PC-9 (cell line): ENCODE data around the gene FANCL. TPM values are rescaled to one million over a fixed set of nuclear protein-coding genes. Genes with fewer than 3 reads are reported as not detected.

Experiments
- BruUV-seq: library from RNA; stranded (reverse); fragments of 400-500 nt; replicated peaks from 2 replicates; lab custom pipeline; 2021; lab: Mats Ljungman, UMichigan
- CTCF ChIA-PET: fragments of 300-600 bp; sonication (Branson Sonifier 250); formaldehyde crosslinking; loops from one replicate; lab custom pipeline; 2022; ENCODE audit warnings: antibody characterized with exemption; lab: Charles Lee
- POLR2A ChIA-PET: fragments of 300-600 bp; sonication (Branson Sonifier 250); formaldehyde crosslinking; loops from one replicate; lab custom pipeline; 2022; ENCODE audit warnings: antibody characterized with exemption; ENCODE audit not compliant: unreplicated experiment; lab: Charles Lee
- DNase-seq, 2 experiments: peaks; one replicate each; pipeline versions ENCODE4 v3.0.0 to v3.0.0-alpha.2; 2015 to 2022; ENCODE audit warnings: mixed read lengths in 1 of 2
- H2AFZ ChIP-seq: fragments of 200-600 bp; sonication (generic); 2 replicates; pipeline ENCODE4 v1.8.1; 2017; ENCODE audit warnings: antibody characterized with exemption
- H3F3A ChIP-seq: fragments of 200-600 bp; sonication (generic); 2 replicates; pipeline ENCODE4 v1.8.1; 2017; ENCODE audit warnings: antibody characterized with exemption, mild to moderate bottlenecking, low read depth; ENCODE audit not compliant: insufficient read depth
- H3K27ac ChIP-seq: fragments of 200-600 bp; sonication (generic); 2 replicates; pipeline ENCODE4 v1.6.1; 2016; ENCODE audit warnings: mixed run types
- H3K27me3 ChIP-seq: fragments of 200-600 bp; sonication (generic); 2 replicates; pipeline ENCODE4 v1.6.1; 2016; ENCODE audit warnings: low read depth, mixed run types; ENCODE audit not compliant: insufficient read depth
- H3K36me3 ChIP-seq: fragments of 200-600 bp; sonication (generic); 2 replicates; pipeline ENCODE4 v1.6.1; 2016; ENCODE audit warnings: low read depth, mixed run types
- H3K4me1 ChIP-seq: fragments of 200-600 bp; sonication (generic); replicated peaks from 2 replicates; pipeline ENCODE4 v1.6.1; 2016; ENCODE audit warnings: mixed run types; ENCODE audit not compliant: insufficient read depth
- H3K4me2 ChIP-seq: fragments of 200-600 bp; sonication (generic); 2 replicates; pipeline ENCODE4 v1.6.1; 2017; ENCODE audit warnings: mixed run types
- H3K4me3 ChIP-seq: fragments of 200-600 bp; sonication (generic); 2 replicates; pipeline ENCODE4 v1.6.1; 2016; ENCODE audit warnings: mixed run types
- H3K79me2 ChIP-seq: fragments of 200-600 bp; sonication (generic); 2 replicates; pipeline ENCODE4 v1.6.1; 2017; ENCODE audit warnings: low read depth, mixed run types
- H3K9me2 ChIP-seq: fragments of 200-600 bp; sonication (generic); 2 replicates; pipeline ENCODE4 v1.8.1; 2017; ENCODE audit warnings: mild to moderate bottlenecking; ENCODE audit not compliant: insufficient read depth
- H3K9me3 ChIP-seq: fragments of 200-600 bp; sonication (generic); 2 replicates; pipeline ENCODE4 v1.8.1; 2016; ENCODE audit warnings: low read depth; ENCODE audit not compliant: insufficient read depth
- H4K20me1 ChIP-seq: fragments of 200-600 bp; sonication (generic); 2 replicates; pipeline ENCODE4 v1.8.1; 2017; ENCODE audit not compliant: insufficient read depth
- EZH2 ChIP-seq: fragments of 200-600 bp; sonication (generic); IDR thresholded peaks from 2 replicates; pipeline ENCODE4 v1.8.0; 2017; ENCODE audit warnings: antibody characterized with exemption, low read depth
- intact Hi-C: fragments of 100-400 bp; cut with micrococcal nuclease; formaldehyde crosslinking; loops from one replicate; pipeline ENCODE4 v1.10.0; 2022; ENCODE audit not compliant: unreplicated experiment
- total RNA-seq: library from RNA; stranded (reverse); gene quantifications from 2 replicates; pipeline ENCODE4 v1.2.3, GENCODE V29; 2021
- TF ChIP-seq, protein P1 (sequence below): fragments of 200-600 bp; sonication (generic); conservative IDR thresholded peaks from 2 replicates; pipeline ENCODE4 v1.6.1; 2017; ENCODE audit warnings: mixed run types, antibody characterized with exemption, mild to moderate bottlenecking, moderate library complexity

Gene FANCL
- total RNA-seq, 1 experiment from 2014 or later, result 51.8 TPM

DNA sequence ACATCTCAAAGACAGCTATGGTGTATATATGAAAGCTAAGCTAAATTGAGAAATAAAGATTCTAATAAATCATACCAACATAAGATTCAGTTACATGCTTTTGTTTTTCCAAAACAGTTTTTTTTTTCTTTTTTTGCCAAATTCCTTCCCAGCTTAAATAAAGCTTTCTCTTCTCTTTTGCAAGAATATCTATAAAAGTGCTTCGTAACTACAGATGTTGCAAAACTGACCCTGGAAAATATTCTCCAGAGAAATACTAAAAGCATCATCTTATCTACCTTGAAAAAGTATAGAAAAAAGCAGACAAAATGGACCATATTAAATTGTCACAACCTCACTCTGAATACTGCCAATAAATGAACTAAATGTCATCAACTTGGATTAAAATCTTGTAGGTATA is 38.7 kb downstream of the FANCL start:
- intact Hi-C loops, result loop anchor here (5.0 kb wide), 1 partner anchor 40 kb away; no protein-coding TSS in a partner anchor
- Histone ChIP-seq H3K4me2 (no peak overlapping the region), H3F3A (no peaks in the 10 kb centered on the region), H4K20me1 (no peaks in the 10 kb centered on the region), H3K27ac (no peak overlapping the region), H3K9me3 (no peaks in the 10 kb centered on the region), H3K9me2 (no peaks in the 10 kb centered on the region), H3K4me1 (no peaks in the 10 kb centered on the region), H2AFZ (no peak overlapping the region), H3K79me2 (no peaks in the 10 kb centered on the region), H3K27me3 (no peaks in the 10 kb centered on the region), H3K4me3 (no peak overlapping the region), H3K36me3 (peaks cover 30% of the 10 kb centered on the region)
- no peak for DNase-seq
- BruUV-seq, result no TSS peak
- TF ChIP-seq, protein P1, sequence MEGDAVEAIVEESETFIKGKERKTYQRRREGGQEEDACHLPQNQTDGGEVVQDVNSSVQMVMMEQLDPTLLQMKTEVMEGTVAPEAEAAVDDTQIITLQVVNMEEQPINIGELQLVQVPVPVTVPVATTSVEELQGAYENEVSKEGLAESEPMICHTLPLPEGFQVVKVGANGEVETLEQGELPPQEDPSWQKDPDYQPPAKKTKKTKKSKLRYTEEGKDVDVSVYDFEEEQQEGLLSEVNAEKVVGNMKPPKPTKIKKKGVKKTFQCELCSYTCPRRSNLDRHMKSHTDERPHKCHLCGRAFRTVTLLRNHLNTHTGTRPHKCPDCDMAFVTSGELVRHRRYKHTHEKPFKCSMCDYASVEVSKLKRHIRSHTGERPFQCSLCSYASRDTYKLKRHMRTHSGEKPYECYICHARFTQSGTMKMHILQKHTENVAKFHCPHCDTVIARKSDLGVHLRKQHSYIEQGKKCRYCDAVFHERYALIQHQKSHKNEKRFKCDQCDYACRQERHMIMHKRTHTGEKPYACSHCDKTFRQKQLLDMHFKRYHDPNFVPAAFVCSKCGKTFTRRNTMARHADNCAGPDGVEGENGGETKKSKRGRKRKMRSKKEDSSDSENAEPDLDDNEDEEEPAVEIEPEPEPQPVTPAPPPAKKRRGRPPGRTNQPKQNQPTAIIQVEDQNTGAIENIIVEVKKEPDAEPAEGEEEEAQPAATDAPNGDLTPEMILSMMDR, result no peak
- no peak for TF ChIP-seq EZH2
- ChIA-PET POLR2A (interaction anchor here (0.6 kb wide), 1 partner anchor 171 kb away, joined by 8 read pairs; no protein-coding TSS in a partner anchor), CTCF (no interaction called here)

DNA sequence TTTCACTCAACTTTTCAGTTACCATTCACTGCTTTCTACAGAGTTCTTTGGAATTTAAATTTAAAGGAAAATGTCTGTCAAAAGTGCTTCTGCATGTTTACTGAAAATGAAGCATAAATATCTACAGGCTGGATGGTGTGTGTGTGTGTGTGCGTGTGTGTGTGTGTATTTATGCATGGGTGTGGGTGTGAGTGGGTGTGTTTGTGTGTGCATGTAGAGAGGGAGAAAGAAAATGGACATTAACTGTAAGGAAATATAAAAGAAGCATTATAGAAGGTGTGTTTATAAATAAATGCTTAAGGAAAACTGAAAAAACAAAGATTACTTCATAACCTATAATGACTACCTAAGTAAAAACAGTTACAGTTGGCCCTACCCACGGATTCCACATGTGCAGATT is 43.2 kb downstream of the FANCL start:
- H3K9me3 ChIP-seq, result no peaks in the 10 kb centered on the region
- H3K9me2 ChIP-seq, result no peaks in the 10 kb centered on the region
- ChIA-PET POLR2A (no interaction called here), CTCF (no interaction called here)
- H2AFZ ChIP-seq, result no peak overlapping the region
- no peak overlapping the region for H3K4me2 ChIP-seq
- H3K79me2 ChIP-seq, result no peaks in the 10 kb centered on the region
- no peak overlapping the region for H3K27ac ChIP-seq
- no peak for TF ChIP-seq EZH2
- TF ChIP-seq, protein P1, result no peak
- H3K27me3 ChIP-seq, result no peaks in the 10 kb centered on the region
- H3F3A ChIP-seq, result no peaks in the 10 kb centered on the region
- no peak overlapping the region for H3K4me3 ChIP-seq
- DNase-seq, result no peak
- no peaks in the 10 kb centered on the region for H4K20me1 ChIP-seq
- peaks cover 23% of the 10 kb centered on the region for H3K36me3 ChIP-seq
- H3K4me1 ChIP-seq, result no peaks in the 10 kb centered on the region
- intact Hi-C loops, result no loop called here
- no TSS peak for BruUV-seq

DNA sequence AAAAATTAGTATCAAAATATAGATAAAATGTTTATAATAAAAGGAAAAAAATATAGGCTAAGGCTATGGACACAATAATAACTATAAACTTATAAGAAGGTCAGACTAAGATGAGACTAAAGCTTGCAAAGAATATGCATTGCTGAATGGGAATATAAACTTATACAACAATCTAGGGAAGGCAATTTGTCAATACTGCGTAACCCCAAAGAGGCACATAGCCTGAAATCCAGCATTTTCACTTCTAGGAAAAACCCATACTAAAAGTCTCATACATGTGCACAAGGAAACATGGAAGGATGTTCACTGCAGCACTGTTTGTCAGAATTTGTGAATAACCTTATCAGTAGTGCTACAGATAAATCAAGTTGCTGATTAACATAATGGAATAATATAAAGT is 45.5 kb downstream of the FANCL start:
- Histone ChIP-seq H3K79me2 (no peaks in the 10 kb centered on the region), H4K20me1 (no peaks in the 10 kb centered on the region), H3K4me2 (no peak overlapping the region), H3K4me1 (no peaks in the 10 kb centered on the region), H2AFZ (no peak overlapping the region), H3K9me3 (no peaks in the 10 kb centered on the region), H3K9me2 (no peaks in the 10 kb centered on the region), H3K4me3 (no peak overlapping the region), H3F3A (no peaks in the 10 kb centered on the region), H3K36me3 (peaks cover 18% of the 10 kb centered on the region), H3K27me3 (no peaks in the 10 kb centered on the region), H3K27ac (no peak overlapping the region)
- no TSS peak for BruUV-seq
- CTCF ChIA-PET, result no interaction called here
- DNase-seq, result no peak
- intact Hi-C loops, result no loop called here
- POLR2A ChIA-PET, result no interaction called here
- no peak for TF ChIP-seq EZH2
- TF ChIP-seq, protein P1, result no peak
